ENCODE results near the gene FUT2. TPM values are rescaled to one million over a fixed set of nuclear protein-coding genes. Genes with fewer than 3 reads are reported as not detected.
A peak's percentile ranks its signal among the peaks of the same experiment; 100 is the strongest.

FUT2 gene
- total and polyA plus RNA-seq, 2 of the 13 experiments (the other 11 are each of a cell fraction or from before 2014, with no cell fraction given): 0.07 TPM; not detected in 1

DNA sequence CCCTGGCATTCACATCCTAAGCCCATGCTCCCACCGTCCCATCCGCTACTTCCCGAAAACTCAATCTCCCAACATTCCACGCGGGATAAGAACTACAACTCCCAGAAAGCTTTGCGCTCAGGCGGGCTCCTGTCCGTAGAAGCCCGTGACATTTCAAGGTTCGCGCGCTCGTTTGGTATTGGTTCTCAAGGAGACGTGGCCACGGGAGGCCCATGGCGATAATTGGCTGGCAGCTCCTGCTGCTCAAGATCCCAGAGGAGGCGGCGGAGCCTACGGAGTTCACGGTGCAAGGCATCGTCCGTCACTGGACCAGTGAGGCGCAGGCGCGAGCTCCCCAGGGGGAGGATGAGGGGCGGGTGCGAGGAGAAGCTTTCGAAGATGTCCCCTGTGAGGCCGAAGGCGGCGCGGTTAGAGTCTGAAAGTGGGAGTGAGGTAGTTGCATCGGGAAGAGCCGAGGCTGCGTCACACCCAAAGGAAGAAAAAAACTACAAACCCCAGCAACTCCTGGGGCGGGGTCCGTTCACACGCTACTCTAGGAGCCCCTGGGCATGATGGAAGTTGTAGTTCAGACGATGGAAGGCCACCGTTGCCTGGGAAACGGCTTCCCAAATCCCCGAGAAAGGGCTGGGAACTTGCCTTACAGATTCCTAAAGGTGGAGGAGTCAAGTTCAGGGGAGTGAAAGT, 25.0 kb downstream of the FUT2 start (continued):
- no peak for TF ChIP-seq EZH2 (conservative IDR thresholded peaks at IDR 0.05; ENCODE audit: low read depth, low read length)
- 0 out of 2 replicates have a peak, but pooled peaks have one; percentile 13 for TF ChIP-seq SPEN (CRISPR knock-in tag; IDR thresholded peaks at IDR 0.05; ENCODE audit: low read depth)
- TF ChIP-seq SOX13 (IDR thresholded peaks at IDR 0.05): no peak
- peak in 1 of 2 experiments; percentile 25; a peak in 1 of 4 replicates for TF ChIP-seq SOX13 (CRISPR knock-in tag; conservative IDR thresholded peaks at IDR 0.05 in 1 of 2, IDR thresholded peaks at IDR 0.05 in 1 of 2)
- TF ChIP-seq, protein P1, sequence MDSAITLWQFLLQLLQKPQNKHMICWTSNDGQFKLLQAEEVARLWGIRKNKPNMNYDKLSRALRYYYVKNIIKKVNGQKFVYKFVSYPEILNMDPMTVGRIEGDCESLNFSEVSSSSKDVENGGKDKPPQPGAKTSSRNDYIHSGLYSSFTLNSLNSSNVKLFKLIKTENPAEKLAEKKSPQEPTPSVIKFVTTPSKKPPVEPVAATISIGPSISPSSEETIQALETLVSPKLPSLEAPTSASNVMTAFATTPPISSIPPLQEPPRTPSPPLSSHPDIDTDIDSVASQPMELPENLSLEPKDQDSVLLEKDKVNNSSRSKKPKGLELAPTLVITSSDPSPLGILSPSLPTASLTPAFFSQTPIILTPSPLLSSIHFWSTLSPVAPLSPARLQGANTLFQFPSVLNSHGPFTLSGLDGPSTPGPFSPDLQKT (CRISPR knock-in tag; IDR thresholded peaks at IDR 0.05; ENCODE audit: borderline replicate concordance): no peak
- TF ChIP-seq ZFP62 (CRISPR knock-in tag; IDR thresholded peaks at IDR 0.05): 0 out of 2 replicates have a peak, but pooled peaks have one; percentile 82
- TF ChIP-seq, protein P2, sequence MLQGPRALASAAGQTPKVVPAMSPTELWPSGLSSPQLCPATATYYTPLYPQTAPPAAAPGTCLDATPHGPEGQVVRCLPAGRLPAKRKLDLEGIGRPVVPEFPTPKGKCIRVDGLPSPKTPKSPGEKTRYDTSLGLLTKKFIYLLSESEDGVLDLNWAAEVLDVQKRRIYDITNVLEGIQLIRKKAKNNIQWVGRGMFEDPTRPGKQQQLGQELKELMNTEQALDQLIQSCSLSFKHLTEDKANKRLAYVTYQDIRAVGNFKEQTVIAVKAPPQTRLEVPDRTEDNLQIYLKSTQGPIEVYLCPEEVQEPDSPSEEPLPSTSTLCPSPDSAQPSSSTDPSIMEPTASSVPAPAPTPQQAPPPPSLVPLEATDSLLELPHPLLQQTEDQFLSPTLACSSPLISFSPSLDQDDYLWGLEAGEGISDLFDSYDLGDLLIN (CRISPR knock-in tag; IDR thresholded peaks at IDR 0.05; ENCODE audit: borderline replicate concordance): peak; percentile 36; the same call in 1 of the 2 replicates
- no peak for TF ChIP-seq SRSF1 (optimal IDR thresholded peaks at IDR 0.05; ENCODE audit: low read depth, low read length)
- TF ChIP-seq GATA4 (IDR thresholded peaks at IDR 0.05; ENCODE audit: borderline replicate concordance, low read depth): no peak
- no peak for TF ChIP-seq CCAR2 (optimal IDR thresholded peaks at IDR 0.05; ENCODE audit: low read depth, low read length)
- peak; percentile 92 for TF ChIP-seq SAP130 (CRISPR knock-in tag; IDR thresholded peaks at IDR 0.05; ENCODE audit: low read depth)
- TF ChIP-seq BHLHE40 (IDR thresholded peaks at IDR 0.05; ENCODE audit: low read length): peak; percentile 56
- TF ChIP-seq MIXL1 (CRISPR knock-in tag; IDR thresholded peaks at IDR 0.05): peak; percentile 72; the same call in 1 of the 2 replicates
- TF ChIP-seq SMARCE1 (IDR thresholded peaks at IDR 0.05; ENCODE audit: borderline replicate concordance): no peak
- peak; percentile 98 for TF ChIP-seq NAIF1 (CRISPR knock-in tag; IDR thresholded peaks at IDR 0.05; ENCODE audit: borderline replicate concordance)
- TF ChIP-seq, protein P3, sequence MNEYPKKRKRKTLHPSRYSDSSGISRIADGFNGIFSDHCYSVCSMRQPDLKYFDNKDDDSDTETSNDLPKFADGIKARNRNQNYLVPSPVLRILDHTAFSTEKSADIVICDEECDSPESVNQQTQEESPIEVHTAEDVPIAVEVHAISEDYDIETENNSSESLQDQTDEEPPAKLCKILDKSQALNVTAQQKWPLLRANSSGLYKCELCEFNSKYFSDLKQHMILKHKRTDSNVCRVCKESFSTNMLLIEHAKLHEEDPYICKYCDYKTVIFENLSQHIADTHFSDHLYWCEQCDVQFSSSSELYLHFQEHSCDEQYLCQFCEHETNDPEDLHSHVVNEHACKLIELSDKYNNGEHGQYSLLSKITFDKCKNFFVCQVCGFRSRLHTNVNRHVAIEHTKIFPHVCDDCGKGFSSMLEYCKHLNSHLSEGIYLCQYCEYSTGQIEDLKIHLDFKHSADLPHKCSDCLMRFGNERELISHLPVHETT (CRISPR knock-in tag; conservative IDR thresholded peaks at IDR 0.05): no peak
- TF ChIP-seq, protein P4, sequence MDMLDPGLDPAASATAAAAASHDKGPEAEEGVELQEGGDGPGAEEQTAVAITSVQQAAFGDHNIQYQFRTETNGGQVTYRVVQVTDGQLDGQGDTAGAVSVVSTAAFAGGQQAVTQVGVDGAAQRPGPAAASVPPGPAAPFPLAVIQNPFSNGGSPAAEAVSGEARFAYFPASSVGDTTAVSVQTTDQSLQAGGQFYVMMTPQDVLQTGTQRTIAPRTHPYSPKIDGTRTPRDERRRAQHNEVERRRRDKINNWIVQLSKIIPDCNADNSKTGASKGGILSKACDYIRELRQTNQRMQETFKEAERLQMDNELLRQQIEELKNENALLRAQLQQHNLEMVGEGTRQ (IDR thresholded peaks at IDR 0.05; ENCODE audit: low read depth, low read length): peak; percentile 37; the same call in 1 of the 2 replicates
- TF ChIP-seq, protein P4 (CRISPR knock-in tag; IDR thresholded peaks at IDR 0.05; ENCODE audit: borderline replicate concordance): no peak
- peak; percentile 71 for TF ChIP-seq PHF5A (CRISPR knock-in tag; IDR thresholded peaks at IDR 0.05; ENCODE audit: low read depth, unreplicated experiment)
- peak; percentile 62; the same call in 1 of the 2 replicates for TF ChIP-seq SOX5 (CRISPR knock-in tag; IDR thresholded peaks at IDR 0.05; ENCODE audit: borderline replicate concordance)
- TF ChIP-seq MXI1 (IDR thresholded peaks at IDR 0.05; ENCODE audit: borderline replicate concordance, low read depth, low read length): peak; percentile 87; the same call in 2 of the 3 replicates
- TF ChIP-seq AHR (CRISPR knock-in tag; IDR thresholded peaks at IDR 0.05): 0 out of 2 replicates have a peak, but pooled peaks have one; percentile 37
